IMR-90 (cell line): ENCODE data around the gene ANKK1.

Experiments used
- POLR2A ChIP-seq: IDR thresholded peaks from 2 replicates; pipeline ENCODE4 v1.6.1; 2012; ENCODE audit warnings: mild to moderate bottlenecking, low read depth, low read length
- RFX5 ChIP-seq: IDR thresholded peaks from 2 replicates; pipeline ENCODE4 v1.8.0; 2012; ENCODE audit warnings: low read depth, mild to moderate bottlenecking, low read length, moderate library complexity
- TF ChIP-seq, protein P1 (sequence below): conservative IDR thresholded peaks from 2 replicates; pipeline ENCODE4 v1.5.1; 2012; ENCODE audit warnings: mild to moderate bottlenecking, low read depth, low read length, improper control_type of control experiment
- TF ChIP-seq, protein P2 (sequence below): fragments of 150-350 bp; IDR thresholded peaks from 2 replicates; pipeline ENCODE4 v1.6.1; 2017; ENCODE audit warnings: mild to moderate bottlenecking, antibody characterized with exemption, low read length, low read depth

DNA sequence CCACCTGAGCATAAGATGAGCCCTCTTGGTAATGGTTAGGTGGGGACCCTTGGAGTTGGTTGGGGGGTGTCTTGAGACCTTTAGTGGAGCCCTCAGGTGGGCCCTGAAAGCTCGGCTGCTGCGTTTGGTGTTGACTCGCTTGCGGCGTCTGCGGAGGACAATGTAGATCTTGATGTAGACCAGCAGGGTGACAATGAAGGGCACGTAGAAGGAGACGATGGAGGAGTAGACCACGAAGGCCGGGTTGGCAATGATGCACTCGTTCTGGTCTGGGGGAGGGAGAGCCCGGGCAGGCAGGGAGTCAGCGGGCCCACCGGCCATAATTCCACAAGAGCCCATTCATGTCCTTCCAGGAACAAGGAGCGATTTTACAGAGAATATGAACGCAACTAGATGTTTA is 27.8 kb downstream of the ANKK1 start:
- TF ChIP-seq, protein P1, sequence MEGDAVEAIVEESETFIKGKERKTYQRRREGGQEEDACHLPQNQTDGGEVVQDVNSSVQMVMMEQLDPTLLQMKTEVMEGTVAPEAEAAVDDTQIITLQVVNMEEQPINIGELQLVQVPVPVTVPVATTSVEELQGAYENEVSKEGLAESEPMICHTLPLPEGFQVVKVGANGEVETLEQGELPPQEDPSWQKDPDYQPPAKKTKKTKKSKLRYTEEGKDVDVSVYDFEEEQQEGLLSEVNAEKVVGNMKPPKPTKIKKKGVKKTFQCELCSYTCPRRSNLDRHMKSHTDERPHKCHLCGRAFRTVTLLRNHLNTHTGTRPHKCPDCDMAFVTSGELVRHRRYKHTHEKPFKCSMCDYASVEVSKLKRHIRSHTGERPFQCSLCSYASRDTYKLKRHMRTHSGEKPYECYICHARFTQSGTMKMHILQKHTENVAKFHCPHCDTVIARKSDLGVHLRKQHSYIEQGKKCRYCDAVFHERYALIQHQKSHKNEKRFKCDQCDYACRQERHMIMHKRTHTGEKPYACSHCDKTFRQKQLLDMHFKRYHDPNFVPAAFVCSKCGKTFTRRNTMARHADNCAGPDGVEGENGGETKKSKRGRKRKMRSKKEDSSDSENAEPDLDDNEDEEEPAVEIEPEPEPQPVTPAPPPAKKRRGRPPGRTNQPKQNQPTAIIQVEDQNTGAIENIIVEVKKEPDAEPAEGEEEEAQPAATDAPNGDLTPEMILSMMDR, result no peak
- TF ChIP-seq RFX5, result no peak
- TF ChIP-seq, protein P2, sequence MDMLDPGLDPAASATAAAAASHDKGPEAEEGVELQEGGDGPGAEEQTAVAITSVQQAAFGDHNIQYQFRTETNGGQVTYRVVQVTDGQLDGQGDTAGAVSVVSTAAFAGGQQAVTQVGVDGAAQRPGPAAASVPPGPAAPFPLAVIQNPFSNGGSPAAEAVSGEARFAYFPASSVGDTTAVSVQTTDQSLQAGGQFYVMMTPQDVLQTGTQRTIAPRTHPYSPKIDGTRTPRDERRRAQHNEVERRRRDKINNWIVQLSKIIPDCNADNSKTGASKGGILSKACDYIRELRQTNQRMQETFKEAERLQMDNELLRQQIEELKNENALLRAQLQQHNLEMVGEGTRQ, result no peak
- no peak for TF ChIP-seq POLR2A
